GM19455 (cell line): ENCODE results near the gene PIAS3.
A peak's percentile ranks its signal among the peaks of the same experiment; 100 is the strongest.

Experiments used
- ATAC-seq: cut with Tn5 transposase; IDR thresholded peaks from one replicate; pipeline ENCODE4 v1.9.1; 2021; ENCODE audit not compliant: unreplicated experiment

The PIAS3 gene

DNA sequence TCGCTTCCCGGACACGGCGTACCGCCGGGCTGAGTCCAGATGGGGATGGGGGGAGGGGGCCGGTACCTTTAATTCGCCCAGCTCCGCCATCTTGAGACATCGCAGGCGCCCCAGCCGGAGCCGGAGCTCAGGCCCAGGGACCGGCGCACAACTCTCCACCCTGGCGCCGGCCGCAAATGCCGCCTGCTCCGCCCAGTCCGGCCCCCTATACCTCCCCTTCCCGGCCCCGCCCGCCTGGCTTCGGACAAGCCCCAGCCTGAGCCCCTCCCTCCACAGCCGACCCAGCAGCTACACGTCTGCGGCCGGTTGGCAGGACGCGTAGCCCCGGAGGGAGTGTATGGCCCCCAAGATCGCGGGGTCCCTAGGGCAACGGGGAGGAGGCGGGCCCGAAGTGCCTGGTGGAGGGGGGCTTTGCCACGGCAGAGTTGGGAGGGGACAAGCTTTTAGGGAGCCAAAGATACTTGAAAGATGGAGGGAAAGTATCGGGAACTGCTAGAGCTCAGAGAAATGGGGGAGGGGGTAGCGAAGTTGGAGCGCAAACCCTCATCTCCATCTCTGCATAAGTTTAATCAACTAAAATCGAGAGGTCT is at the start of gene PIAS3:
Gene PIAS3 (minus strand): TSS at position 181 of the 590 bp plus-strand sequence. CDS start 91 bp downstream, at position 90.
- ATAC-seq = peak; percentile 79

- ATAC-seq = no peak
These were observed 49.8 kb upstream of the PIAS3 start for GRCh38 chr1:145908653-145909052.

DNA sequence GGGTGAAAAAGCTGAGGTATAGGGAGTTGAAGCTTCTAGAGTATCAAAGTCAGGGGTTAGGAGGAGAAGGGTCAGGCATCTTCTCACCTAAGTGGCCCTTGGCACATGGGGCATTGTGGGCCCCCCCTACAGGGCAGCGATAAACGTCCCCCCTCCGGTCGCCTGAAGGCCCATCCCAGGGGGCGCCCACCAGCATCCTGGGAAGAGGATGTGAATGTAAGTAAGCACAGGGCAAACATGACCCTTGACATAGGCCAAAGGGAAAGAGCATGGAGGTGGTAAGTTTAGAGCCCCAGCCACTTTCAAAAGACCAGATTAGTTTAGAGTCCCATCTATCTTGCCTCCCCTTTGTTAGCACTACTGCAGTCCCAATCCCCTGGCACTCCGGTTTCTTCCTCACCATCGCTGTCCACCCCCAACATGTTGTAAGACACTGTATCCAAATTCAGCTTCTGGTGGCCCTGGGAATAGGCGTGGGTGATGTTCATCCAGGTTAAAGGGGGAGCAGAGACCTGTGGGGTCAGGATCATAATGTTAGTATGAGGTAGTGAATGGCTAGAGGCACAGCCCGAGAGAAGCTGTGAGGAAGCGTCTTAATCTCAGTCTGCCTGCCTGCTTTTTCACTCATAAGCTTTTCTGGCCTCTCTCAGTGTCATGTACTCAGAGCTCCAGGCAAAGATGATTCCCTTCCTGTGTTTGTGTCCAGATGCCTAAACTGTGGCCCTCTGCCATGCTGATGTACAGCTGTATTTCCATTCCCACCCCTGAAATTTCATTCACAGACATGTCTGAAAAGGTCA is 48.3 kb upstream of the PIAS3 start:
- no peak for ATAC-seq

DNA sequence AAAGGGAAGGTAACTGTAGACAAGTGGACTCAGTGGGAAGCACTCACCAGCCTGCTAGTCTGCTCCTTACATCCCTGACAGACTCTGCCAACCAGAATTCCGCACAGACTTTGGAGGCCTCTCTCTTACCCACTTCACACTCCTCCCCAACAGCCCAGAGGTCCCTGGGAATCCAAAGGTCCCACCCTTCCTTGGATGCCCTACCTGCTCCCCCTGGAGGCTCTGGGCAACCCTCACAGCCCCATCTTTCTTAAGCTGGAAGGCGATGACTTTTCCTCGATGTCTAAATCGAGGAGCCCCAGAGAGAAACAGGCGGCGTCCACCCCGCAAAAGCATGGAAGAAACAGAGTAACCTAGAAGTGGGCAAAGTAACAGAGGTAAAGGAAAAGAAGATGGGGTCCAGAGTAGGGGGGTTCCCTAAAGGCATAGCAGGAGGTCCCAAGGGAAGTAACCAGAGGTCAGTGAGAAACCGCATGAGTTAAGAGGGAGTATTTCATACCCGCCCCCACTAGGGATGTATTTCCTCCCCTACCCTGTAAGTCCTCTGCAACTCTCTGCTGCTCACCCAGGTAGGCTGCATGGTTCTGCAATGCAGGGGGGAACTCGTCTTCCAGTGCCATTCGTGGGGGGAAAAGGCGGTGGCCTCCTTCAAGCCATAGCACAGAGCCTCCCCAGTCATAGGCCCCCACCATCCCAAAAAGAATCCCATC is 42.6 kb upstream of the PIAS3 start:
- no peak for ATAC-seq

DNA sequence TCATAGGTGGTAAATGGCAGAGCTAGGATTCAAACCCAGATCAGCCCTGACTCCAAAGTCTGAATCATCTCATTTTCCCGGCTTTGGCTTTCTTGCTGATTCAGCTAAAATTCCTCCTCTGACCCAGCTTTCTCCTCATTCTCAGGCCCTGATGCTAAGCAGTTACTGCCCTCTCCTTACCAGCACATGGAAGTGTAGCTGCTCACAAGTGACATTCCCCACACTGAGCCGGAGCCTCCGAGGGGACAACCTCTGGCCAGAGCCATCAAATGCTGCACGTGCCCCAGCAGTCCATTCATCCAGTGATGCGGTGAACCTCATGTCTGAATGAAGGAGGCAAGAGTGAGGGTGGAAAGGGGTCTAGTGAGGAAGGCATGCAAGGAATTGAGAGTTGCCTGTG is 39.9 kb upstream of the PIAS3 start:
- ATAC-seq = no peak

- no peak for ATAC-seq
These were observed 39.1 kb upstream of the PIAS3 start for GRCh38 chr1:145897969-145898368.

GRCh38 chr1:145895471-145895870 is 36.6 kb upstream of the PIAS3 start:
- no peak for ATAC-seq

- no peak for ATAC-seq
These were observed 34.6 kb upstream of the PIAS3 start for GRCh38 chr1:145893306-145894055.

DNA sequence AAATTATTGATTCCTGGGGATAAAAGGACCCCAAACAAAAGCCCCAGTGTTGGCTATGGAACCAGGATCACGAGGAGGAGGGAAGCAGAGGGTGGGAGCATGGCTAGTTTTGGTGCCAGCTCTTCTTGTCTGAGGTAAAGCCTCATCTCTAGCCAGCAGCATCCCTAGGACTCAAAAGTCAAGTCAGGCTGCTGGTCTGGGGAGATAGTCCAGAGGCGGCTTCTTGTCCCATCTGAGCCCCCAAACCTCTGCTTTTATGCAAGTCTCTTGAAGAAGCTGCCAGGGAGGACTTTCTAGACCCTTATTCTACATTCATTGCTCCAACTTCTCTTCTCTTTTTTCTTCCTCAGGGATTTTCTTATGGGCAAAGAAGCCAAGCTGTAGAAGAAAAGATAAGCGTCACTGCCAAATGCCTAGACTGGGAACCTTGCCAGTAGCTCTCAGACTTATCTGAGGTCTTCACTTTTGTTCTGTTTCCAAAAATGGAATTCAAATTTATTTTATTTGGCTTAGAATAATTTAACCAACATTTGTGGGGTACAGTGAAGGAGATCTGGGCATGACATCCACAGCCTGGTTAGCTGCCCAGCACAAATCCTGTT is 33.7 kb upstream of the PIAS3 start:
- ATAC-seq = no peak

DNA sequence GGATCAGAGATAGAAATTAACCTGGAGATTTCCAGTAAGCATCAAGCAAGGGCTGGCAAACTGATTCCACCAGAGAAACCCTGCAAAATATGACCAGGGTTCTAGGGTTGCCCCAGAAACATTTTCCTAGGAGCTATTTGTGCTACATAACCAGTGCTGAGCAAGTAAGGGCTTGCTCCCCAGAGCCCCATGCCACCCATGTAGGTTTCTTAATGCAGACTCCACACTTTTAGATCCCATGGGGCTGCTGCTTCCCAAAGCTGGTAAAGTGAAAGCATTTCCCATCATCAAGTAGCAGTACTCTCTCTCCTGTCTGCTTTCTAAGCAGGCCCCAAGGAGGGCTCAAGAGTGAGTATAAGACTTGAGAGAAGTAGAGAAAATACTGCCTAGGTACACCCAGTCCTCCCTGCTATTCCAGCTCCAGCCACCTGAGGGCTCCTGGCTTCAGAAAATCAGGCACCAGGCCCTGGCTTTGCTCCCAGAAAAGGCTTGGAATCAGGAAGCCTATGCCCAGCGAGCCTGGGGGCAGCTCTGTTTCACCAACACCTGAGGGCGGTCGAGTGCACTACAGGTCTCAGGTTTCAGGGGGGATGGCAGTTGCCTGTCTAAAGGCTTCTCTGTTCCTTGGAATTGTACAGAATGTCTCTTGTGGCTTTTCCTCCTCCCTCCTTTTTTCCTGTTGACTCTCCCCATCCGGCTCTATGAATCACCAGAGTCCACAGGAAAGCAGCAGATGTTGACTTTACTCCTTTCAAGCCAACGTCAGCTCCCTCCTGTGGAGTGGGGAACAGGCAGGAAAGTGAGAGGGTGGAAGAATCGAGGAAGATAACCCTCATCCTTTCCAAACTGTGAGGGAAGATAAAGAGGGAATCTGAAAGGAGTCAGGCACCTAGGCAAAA is 33.0 kb upstream of the PIAS3 start:
- ATAC-seq = no peak

DNA sequence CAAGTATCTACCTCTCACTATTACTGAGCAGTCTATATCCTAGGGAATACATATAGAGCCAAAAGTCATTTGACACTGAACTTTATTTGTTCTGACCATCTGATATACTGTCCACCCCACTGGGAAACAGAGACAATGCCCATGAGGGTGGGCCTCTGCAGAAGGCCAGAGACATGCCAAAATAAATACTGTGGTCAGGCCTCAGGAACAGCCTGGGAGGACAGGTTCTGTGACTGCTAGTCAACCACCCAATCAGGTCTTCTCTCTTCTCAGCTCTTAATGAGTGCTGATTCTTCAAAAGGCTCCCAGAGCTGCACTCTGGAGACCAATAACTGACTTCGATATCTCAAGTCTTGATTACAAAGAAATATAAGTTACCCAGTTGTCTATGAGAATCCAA is 32.3 kb upstream of the PIAS3 start:
- ATAC-seq = no peak

- no peak for ATAC-seq
These were observed 30.8 kb upstream of the PIAS3 start for GRCh38 chr1:145889722-145890121.

GRCh38 chr1:145887631-145888030 is 28.8 kb upstream of the PIAS3 start:
- no peak for ATAC-seq

- ATAC-seq = no peak
These were observed 27.9 kb upstream of the PIAS3 start for GRCh38 chr1:145886816-145887215.

GRCh38 chr1:145886390-145886789 is 27.5 kb upstream of the PIAS3 start:
- ATAC-seq = no peak

DNA sequence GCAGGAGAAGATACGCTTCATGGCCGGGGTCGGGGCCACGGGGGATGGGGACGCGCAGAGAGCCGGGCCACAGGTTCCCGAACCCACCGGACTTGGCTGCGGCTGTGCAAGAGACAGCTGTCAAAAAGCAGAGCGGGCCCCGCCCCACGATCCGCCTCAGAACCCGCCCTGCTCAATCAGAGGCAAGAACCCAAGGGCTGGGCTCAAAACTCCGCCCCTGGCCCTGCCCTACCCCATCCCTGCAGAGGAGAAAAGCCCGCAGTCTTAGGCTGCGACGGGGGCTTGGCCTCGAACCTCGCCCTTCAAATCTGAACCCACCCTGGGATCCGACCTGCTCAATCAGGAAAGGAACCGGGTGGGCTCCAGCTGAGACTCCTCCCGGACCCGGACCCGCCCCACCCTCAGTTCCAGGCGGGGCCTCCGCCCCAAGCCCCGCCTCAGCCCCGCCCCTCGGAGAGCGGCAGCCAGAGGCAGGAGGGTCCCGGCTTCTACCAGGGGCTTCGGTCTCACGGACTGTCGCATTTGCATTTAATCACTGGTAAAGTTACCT is 26.9 kb upstream of the PIAS3 start, which contains the start of gene ANKRD35:
Gene ANKRD35 (minus strand): TSS at position 129 of the 550 bp plus-strand sequence. CDS start 108 bp downstream, at position 21.
- peak; percentile 98 for ATAC-seq

DNA sequence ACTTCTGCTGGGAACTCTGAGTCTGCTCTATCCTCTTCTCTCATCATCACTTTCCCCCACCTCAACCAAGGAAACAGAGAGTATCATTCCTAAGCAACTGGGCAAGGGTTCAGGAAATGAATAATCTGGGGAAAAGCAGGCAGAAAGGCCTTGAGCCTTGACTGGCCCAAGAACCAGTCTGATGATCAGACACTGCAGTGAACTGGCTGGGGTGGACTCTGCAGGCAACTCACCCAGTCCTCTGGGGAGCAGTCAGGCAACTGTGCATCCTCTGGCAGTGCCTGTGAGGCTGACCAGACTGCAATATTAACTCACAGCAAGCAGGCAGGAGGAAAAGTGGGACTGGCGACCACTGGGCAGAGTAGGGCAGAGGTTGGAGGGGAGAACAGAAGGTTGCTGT is 25.8 kb upstream of the PIAS3 start:
- no peak for ATAC-seq

- ATAC-seq = no peak
These were observed 20.9 kb upstream of the PIAS3 start for GRCh38 chr1:145879775-145880174.

DNA sequence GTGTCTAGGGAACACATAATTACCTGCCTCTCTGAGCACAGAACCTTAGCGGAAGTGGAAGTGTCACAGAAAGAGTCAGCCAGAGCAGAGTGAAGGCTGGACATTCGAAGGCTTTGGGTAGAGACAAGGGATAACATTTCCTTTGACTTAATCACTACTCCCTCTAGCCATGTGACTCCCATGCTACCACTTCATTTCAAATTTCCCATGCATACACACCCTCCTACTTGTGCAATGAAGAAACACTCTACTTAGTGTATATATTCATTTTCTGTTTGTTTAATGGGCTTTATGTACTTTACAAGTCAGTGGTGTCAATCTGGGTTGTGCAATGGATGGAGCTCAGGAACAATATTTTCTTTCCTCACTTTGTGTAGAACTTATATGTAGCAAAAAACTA is 19.8 kb upstream of the PIAS3 start:
- ATAC-seq = no peak
